ENCODE measurements around the gene RSU1. TPM values are rescaled to one million over a fixed set of nuclear protein-coding genes. Genes with fewer than 3 reads are reported as not detected.
"Not testable (repeated sequence)": the region's sequence is repeated elsewhere in the genome, so short reads cannot be mapped to it uniquely, and the experiment has no call there.

RSU1 gene
- total RNA-seq, 4 donors from 2014 or later, result 40.5 to 95.4 (median 65.2) TPM

DNA sequence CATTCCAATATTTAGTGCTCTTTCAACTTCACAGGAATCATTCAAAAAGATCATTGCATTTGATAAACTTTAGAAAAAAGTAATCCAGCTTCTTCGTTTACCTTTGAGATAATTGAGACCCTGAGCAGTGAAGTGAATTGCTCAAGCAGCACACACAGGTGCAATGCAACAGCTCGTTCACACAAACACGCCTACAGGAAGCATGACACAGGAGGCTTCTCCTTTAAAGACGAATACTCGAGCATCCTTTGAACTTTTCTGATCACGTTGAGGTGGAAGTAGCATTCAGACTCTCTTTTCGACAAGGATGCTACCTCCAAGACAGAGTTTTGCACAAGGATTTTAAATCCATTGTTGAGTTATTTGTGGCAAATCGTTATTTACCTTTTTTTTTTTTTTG, 18.0 kb upstream of the RSU1 start:
- no peak for TF ChIP-seq POLR2A (IDR thresholded peaks at IDR 0.05)
- TF ChIP-seq, protein P1, sequence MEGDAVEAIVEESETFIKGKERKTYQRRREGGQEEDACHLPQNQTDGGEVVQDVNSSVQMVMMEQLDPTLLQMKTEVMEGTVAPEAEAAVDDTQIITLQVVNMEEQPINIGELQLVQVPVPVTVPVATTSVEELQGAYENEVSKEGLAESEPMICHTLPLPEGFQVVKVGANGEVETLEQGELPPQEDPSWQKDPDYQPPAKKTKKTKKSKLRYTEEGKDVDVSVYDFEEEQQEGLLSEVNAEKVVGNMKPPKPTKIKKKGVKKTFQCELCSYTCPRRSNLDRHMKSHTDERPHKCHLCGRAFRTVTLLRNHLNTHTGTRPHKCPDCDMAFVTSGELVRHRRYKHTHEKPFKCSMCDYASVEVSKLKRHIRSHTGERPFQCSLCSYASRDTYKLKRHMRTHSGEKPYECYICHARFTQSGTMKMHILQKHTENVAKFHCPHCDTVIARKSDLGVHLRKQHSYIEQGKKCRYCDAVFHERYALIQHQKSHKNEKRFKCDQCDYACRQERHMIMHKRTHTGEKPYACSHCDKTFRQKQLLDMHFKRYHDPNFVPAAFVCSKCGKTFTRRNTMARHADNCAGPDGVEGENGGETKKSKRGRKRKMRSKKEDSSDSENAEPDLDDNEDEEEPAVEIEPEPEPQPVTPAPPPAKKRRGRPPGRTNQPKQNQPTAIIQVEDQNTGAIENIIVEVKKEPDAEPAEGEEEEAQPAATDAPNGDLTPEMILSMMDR (IDR thresholded peaks at IDR 0.05), result no peak
- intact Hi-C loops (cut with DNase I; ENCODE audit: low total_unique reads), result no loop called here
- Histone ChIP-seq H3K27ac (no peak overlapping the region), H3K27me3 (no peaks in the 10 kb centered on the region), H3K4me3 (no peak overlapping the region), H3K9me3 (no peaks in the 10 kb centered on the region), H3K36me3 (no peaks in the 10 kb centered on the region), H3K4me1 (no peaks in the 10 kb centered on the region)
- no peak for DNase-seq

DNA sequence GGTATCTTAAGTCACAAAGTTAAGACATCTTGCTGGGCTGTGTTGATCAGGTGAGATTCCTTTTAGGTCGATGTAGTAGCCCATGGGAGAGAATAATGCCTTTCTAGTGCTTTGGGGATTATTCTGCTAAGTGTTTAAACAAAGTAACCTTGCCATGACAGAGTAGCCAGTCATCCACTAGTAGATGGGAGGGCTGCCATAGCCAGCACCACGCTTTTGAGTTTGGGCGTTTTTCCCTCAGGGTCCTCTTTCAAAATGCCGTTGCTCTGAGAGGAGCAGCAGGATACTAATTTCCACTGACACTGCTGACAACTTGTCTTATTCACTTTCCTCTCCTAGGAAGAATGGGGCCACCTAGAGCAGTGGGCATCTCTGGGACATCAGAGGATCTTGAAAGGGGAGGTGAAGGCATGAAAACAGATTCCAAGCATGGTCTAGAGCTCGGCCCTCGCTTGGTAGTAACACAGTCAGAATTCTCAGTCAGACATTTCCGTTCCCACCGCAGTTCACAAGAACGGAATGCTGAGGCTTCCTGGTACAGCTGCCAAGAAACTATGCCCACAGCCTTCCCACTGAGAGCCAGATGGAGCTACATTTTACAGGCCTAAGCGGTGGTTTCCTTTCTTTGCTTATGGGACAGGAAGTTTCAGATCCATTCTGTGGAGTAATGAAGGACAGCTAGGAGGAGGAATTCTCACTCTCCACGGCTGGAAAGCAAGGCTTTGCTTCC, 15.3 kb upstream of the RSU1 start:
- Histone ChIP-seq H3K36me3 (no peaks in the 10 kb centered on the region), H3K4me3 (no peak overlapping the region), H3K27ac (peak overlapping the region; percentile 21 to 45), H3K27me3 (no peaks in the 10 kb centered on the region), H3K4me1 (no peaks in the 10 kb centered on the region), H3K9me3 (no peaks in the 10 kb centered on the region)
- TF ChIP-seq, protein P1 (IDR thresholded peaks at IDR 0.05), result no peak
- TF ChIP-seq POLR2A (IDR thresholded peaks at IDR 0.05), result no peak
- peak in 1 of 2 donors; percentile 45 for DNase-seq
- intact Hi-C loops (cut with DNase I; ENCODE audit: low total_unique reads), result no loop called here

DNA sequence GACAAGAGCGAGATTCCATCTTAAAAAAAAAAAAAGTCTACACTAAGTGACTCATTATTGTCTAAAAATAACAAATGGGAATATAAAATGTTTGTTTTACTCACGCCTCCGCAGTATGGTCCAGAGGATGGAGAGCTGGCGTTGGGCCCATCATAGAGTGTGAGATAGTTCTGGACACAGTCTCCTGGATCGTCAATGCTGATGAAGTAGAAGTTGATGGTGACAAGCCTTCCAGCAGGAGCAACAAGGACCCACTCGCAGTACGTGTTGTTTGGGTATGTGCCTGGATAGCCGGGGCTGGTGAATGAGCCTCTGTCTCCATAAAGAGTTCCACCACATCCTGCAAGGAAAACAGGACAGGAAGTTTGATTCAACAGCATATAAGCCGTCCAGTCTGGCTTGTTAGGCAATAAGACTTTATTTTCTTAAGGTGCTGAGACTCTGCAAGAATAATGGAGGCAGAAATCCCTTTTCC, 11.5 kb upstream of the RSU1 start:
- Histone ChIP-seq H3K36me3 (no peaks in the 10 kb centered on the region), H3K27ac (peak overlapping the region; percentile 41 to 47), H3K27me3 (no peaks in the 10 kb centered on the region), H3K4me3 (no peak overlapping the region), H3K9me3 (no peaks in the 10 kb centered on the region), H3K4me1 (no peaks in the 10 kb centered on the region)
- no peak for TF ChIP-seq POLR2A (IDR thresholded peaks at IDR 0.05)
- TF ChIP-seq, protein P1 (IDR thresholded peaks at IDR 0.05), result no peak
- intact Hi-C loops (cut with DNase I; ENCODE audit: low total_unique reads), result no loop called here
- DNase-seq, result peak; percentile 50 to 57

- peak overlapping the region; percentile 41 to 47 for H3K27ac ChIP-seq
- TF ChIP-seq, protein P1 (IDR thresholded peaks at IDR 0.05), result peak; percentile 57 to 67 (median 66)
- TF ChIP-seq POLR2A (IDR thresholded peaks at IDR 0.05), result no peak
- peak; percentile 58 to 66 for DNase-seq
- H3K4me3 ChIP-seq, result no peak overlapping the region
- no peaks in the 10 kb centered on the region for H3K36me3 ChIP-seq
- no peaks in the 10 kb centered on the region for H3K9me3 ChIP-seq
- H3K27me3 ChIP-seq, result no peaks in the 10 kb centered on the region
- intact Hi-C loops (cut with DNase I; ENCODE audit: low total_unique reads), result no loop called here
- no peaks in the 10 kb centered on the region for H3K4me1 ChIP-seq
Observed at GRCh38 chr10:16828114-16828568, 10.9 kb upstream of the RSU1 start.

DNA sequence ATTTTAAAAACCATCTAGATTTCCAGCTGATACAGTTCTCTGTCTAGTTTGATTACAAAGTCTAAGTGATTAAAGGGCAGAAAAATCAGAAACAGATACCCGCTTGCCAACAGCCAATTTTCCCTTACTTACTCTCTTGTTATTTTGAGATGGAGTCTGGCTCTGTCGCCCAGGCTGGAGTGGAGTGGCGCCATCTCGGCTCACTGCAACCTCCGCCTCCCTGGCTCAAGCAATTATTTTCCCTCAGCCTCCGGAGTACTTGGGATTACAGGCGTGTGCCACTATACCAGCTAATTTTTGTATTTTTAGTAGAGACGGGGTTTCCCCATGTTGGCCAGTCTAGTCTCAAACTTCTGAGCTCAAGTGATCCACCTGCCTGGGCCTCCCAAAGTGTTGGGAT, 10.2 kb upstream of the RSU1 start:
- H3K4me3 ChIP-seq; intact Hi-C loops (cut with DNase I; ENCODE audit: low total_unique reads); H3K4me1 ChIP-seq; DNase-seq; H3K36me3 ChIP-seq; H3K9me3 ChIP-seq; H3K27me3 ChIP-seq; H3K27ac ChIP-seq: not testable (repeated sequence)

Measured in uterus (tissue), 4 donors.